Measurements from ENCODE around the gene CAPN10.

Gene CAPN10

DNA sequence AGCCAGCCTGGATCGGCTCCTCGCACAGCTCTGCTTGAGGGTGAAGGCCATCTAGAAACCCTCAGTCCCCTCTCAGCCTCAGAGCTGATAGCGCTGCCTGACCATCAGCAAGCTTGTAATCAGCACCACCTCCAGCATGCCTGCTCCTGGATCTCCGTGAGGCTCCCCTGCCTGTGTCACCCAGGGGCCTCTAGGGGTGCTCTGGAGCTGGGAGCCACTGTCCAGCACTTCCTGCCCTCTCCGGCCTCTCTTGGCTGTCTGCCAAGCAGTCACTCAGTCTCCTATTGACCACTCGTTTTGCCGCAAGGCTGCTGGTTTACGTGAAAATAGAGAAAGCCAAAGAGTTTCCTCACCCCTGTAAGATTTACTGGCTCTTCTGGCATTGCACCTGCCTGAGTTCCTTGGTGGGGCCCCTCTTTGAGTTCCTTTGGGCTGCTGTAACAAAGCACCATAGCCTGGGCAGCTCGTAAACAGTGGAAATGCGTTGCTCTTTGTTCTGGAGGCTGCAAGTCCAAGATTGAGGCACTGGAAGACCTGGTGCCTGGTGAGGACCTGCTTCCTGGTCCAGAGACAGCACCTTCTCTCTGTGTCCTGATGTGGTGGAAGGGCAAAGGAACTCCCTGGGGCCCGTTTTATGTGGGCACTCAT, 17.9 kb downstream of the CAPN10 start:
- DNase-seq = peak; percentile 21

DNA sequence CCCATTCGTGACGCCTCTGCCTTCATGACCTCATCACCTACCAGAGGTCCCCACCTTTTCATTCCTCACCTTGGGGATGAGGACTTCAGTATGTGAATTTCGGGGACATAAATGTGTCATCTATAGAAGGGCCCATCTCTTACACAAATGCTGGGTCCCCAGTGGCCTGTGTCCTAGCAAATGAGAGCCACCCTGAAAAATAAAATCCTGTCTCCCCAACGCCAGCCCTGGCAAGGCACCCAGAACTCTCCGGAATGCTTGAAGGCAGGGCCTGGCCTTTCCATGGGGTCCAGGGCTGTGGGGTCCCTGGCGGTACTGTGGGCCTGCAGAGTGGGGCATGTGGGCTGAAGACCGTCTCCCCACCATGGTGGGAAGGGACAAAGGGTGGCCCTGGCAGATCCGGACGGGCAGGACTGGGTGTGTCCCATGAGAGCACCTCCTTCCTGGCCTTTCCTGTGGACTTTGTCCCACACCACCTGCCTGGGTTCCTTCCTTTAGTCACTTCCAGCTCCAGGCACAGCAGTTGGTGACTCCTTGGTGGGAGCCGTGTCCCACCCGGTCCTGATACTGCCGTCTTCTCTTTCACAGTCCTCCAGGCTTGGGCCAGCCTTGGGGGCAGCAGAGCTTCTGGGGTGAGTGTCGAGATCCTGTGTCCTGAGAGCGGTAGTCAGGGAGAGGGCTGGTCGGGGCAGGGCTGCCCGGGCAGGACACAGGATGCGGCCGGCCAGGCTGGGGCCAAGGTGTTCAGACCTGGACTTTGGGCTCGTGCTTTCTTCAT, 18.6 kb downstream of the CAPN10 start:
- peak; percentile 15 for DNase-seq

- peak; percentile 14 for DNase-seq
Measured at GRCh38 chr2:240605867-240606743, 19.6 kb downstream of the CAPN10 start.

GRCh38 chr2:240611601-240612210, 25.2 kb downstream of the CAPN10 start:
- no peak for DNase-seq

DNA sequence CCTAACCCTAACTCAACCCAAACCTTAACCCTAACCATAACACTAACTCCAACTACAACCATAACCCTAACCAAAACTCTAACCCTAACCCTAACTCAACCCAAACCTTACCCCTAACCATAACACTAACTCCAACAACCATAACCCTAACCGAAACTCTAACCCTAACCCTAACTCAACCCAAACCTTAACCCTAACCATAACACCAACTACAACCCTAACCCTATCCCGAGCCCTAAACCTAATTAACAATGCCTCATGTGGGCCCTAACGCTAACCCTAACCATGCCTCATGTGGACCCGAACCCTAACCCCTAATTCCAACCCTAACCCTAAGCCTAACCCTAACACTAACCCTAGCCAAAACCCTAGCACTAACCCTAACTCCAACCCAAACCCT, 27.2 kb downstream of the CAPN10 start:
- DNase-seq = no peak

- DNase-seq = peak; percentile 10
Measured at GRCh38 chr2:240614391-240614790, 27.9 kb downstream of the CAPN10 start.

GRCh38 chr2:240615396-240615795, 28.9 kb downstream of the CAPN10 start:
- DNase-seq = no peak

DNA sequence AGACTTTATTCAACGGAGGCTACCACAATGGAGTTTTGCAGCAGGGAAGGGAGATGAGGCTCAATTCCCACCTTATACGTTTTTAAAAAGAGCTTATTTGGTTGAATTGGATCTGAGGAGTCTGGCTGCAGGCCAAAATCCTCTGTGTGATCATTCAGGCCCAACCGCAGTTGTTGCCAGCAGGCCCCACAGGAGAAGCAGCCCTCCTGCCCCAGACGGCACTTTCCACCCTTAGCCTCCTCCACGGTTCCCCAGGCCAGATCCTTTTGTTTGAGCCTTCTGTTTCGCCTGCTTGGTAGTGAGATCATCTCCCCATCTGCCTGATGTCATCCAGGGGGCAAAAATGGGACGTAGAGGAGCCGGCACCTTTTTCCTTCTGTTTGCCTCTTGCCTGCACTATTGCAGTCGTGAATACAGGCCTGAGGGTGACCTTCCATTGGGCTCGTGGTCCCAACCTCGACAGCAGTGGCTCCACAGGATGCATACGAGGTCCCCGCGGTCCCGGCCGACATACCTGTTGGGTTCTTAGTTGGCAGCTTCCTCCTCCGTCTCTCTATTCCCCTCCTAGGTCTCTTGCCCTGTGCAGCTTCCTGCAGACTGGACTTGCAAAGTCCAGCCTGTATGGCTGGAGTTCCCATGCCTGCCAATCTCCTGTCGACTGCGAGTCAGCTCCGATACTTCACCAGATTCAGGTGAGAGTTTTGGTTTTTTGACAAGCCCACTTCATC, 29.4 kb downstream of the CAPN10 start:
- peak; percentile 4 for DNase-seq

DNA sequence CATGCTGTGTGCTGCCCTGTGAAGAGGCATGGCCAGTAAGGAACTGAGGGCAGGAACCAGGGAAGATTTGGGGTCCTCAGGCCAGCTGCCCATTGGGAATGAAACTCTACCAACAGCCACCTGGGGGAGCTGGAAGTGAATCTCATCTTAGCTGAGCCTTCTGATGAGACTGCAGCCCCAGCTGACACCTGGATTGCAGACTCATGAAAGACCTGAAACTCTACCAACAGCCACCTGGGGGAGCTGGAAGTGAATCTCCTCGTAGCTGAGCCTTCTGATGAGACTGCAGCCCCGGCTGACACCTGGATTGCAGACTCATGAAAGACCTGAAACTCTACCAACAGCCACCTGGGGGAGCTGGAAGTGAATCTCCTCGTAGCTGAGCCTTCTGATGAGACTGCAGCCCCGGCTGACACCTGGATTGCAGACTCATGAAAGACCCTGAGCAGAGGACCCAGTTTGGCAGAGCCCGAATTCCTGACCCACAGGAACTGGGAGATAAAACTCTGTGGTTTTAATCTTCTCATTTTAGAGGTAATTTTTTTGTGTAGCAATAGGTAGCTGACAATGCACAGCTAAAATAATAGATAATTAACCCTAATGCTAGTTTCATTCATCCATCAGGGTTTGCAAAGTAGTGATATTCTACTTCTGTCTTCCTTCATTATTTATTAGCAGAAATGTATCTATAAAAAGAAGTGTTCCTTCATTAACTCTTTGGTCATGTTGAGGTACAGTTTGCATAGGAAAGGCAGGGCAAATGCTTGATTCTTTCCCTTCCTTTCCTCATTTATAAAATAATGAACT, 30.5 kb downstream of the CAPN10 start:
- DNase-seq = peak; percentile 17

DNA sequence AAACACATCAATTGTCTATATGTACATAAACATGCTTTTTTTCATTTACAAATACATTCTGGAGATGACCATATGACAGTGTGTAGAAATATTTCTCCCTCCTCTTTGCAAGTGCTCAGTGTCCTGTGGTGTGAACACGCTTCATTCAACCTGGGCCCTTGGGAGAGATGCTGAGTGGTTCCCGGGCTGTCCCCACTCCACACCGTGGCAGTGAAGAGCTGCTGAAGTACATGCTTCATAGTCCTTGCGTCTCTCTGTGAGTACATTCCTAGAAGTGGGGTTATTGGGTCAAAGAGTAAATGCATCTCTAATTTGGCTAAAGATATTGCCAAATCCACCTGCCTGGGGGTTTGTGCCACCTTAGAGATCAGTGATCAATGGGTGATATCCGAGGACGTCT, 32.2 kb downstream of the CAPN10 start:
- no peak for DNase-seq

- DNase-seq = no peak
Measured at GRCh38 chr2:240619506-240620148, 33.1 kb downstream of the CAPN10 start.

GRCh38 chr2:240620149-240620731, 33.7 kb downstream of the CAPN10 start:
- peak; percentile 22 for DNase-seq

DNA sequence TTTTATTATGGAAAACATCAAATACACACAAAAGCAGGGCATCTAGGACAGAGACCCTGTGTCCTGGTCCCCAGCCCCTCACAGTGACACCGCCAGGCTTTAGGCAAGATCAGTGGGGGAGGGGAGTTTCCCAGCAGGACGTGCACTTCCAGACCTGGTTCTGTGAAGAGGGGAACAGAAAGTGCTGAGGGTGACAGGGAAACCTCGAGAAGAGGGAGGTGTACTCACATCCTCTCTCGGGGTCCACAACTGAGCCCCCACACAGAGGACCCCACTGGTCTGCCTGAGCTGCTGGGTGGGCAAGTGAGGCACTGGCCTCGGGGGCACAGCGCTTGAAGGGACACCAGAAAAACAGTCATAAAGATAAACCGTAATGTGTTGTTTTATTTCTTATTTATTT, 34.3 kb downstream of the CAPN10 start:
- peak; percentile 28 for DNase-seq

GRCh38 chr2:240622060-240622411, 35.5 kb downstream of the CAPN10 start:
- no peak for DNase-seq

DNA sequence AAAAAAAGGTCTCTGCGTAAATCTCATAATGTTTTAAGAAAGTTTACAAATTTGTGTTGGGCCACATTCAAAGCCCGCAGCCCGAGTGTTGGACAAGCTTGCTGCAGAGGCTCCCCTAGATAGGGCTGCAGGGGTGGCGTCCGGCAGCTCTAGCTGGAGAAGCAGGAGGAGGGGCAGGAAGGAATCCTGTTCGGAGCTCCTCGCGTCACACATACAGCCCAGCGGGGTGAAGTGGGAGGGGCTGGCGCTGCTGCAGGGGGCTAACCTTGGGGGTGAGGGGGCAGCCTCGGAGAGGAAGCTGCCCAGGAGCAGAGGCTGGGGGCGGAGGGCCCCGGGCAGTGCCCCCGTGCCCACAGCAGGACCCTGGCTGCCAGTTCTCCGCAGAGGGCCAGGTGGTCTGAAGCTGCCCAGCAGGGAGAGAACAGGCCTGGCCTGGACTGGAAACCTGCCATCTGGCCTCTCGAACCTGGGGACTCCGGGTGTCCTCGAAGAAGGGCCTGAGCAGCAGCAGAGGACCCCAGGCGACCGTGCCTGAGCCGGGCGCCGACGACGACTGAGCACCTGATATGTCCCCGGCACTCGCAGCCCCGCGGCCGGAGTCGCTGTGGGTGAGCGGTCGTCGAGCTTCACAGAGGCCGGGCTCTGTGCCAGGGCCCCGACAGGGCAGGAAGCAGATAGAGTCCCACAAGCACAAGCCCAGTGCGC, 36.1 kb downstream of the CAPN10 start:
- DNase-seq = peak; percentile 67

DNA sequence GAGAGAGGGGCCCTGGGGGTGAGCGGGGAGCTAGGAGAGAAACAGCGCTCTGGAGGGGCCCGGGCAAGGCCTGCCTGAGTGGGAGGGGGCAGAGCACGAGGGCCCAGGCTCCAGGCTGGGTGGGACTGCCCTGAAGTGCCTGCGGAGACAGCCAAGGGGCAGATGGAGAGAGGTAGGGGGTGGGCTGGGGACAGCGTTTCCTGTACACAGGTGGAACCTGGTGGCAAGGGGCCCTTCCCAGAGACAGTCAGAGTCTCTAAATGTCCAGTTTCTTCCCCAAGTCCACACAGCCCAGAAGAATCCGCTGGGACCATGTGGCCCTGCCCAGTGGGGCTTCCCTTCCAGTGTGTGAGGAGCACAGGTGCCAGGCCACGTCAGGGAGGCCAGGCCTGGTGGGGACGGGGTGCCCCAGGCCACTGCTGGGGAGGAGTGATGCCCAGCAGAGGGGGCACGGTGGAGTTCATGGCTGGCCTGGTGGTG, 37.0 kb downstream of the CAPN10 start:
- peak; percentile 30 for DNase-seq

DNA sequence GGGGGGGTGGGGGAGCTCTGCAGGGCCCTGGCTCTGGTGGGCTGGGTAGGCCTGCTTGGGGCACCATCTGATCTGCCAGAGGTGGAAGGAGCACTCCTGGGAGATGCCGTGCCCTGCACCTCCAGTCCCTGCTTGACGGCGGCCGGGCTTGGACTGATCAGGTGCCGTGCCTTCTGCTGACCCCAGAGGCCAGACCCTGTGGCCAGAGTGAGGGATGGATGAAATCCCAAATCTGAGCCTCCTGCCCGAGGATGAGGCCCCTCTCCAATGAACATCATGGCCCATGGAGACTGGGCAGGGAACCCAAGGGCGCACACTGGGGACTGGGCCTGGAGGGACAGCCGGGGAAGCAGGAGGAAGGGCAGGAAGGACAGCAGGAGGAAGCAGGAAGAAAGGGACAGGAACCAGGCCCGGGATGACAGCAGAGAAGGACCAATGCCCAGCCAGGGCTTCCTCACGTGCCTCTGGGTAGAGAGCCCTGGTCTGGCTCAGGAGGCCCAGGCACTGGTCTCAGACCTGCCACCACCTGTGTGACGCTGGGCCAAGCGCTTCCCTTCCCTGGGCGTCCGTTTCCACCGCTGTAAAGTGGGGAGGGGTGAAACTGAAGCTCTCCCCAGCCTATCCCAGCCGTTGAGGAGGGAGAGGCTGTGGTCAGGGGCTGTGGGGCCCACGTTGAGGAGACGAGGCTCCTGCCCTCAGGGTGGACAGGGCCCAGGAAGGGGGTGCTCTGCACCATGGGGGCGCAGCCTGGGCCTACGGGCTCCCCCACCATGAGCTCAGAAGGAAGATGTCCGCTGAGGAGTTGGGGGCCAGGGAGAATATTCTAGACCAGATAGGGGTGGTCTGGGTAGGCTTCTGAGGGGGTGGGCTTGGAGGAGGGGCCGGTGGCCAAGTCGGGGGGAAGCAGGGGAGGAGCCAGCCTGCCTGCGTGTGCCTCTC, 37.7 kb downstream of the CAPN10 start:
- peak; percentile 23 for DNase-seq

- peak; percentile 83 for DNase-seq
Measured at GRCh38 chr2:240624950-240625621, 38.6 kb downstream of the CAPN10 start, which contains the start of gene GPR35. TSS of gene GPR35 (plus strand) at chr2:240625480. CDS start at chr2:240629953, 4,473 bp downstream.
